Uterus (tissue), 2 donors: ENCODE data around the gene MRPS24.

Source experiments
- CTCF ChIP-seq, 4 experiments: fragments of 200-600 bp in 2 of 4; fragments of 450-650 bp in 2 of 4; sonication (generic) in 2 of 4; IDR thresholded peaks; one replicate each; pipeline ENCODE4 v1.5.1; 2016 to 2019; ENCODE audit warnings: antibody characterized with exemption in 4 of 4, mild to moderate bottlenecking in 2 of 4, moderate library complexity in 1 of 4
- POLR2A ChIP-seq, 2 donors: fragments of 450-650 bp; IDR thresholded peaks; one replicate each; pipeline ENCODE4 v1.6.1; 2016; ENCODE audit warnings: antibody characterized with exemption in 2 of 2, mild to moderate bottlenecking in 1 of 2, moderate library complexity in 1 of 2

GRCh38 chr7:43902542-43903054 is 33.3 kb upstream of the MRPS24 start:
- TF ChIP-seq CTCF (IDR thresholded peaks at IDR 0.05) (no peak), POLR2A (IDR thresholded peaks at IDR 0.05) (no peak)
